ENCODE results near the gene ZNF638.

DNA sequence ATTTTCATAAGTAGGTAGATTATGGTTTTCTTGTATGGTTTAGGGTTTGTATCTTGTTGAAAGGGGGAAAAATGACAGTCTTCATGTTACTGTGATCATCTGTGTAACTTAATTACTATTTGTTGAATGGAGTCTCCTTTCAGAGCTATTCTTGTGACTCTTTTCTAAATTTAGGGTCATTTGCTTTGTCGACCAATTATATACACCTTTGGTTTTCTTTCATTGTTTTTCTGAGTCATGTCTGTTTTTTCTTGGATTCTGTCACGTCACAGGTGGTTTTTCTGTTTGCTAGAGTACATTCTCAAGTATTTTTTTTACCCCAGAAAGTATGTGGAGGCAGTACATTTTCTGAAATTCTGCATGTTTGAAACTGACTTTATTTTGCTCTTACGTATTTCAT, 78.0 kb downstream of the ZNF638 start:
- TF ChIP-seq, protein P1, sequence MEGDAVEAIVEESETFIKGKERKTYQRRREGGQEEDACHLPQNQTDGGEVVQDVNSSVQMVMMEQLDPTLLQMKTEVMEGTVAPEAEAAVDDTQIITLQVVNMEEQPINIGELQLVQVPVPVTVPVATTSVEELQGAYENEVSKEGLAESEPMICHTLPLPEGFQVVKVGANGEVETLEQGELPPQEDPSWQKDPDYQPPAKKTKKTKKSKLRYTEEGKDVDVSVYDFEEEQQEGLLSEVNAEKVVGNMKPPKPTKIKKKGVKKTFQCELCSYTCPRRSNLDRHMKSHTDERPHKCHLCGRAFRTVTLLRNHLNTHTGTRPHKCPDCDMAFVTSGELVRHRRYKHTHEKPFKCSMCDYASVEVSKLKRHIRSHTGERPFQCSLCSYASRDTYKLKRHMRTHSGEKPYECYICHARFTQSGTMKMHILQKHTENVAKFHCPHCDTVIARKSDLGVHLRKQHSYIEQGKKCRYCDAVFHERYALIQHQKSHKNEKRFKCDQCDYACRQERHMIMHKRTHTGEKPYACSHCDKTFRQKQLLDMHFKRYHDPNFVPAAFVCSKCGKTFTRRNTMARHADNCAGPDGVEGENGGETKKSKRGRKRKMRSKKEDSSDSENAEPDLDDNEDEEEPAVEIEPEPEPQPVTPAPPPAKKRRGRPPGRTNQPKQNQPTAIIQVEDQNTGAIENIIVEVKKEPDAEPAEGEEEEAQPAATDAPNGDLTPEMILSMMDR (IDR thresholded peaks at IDR 0.05) = no peak
- TF ChIP-seq POLR2A (IDR thresholded peaks at IDR 0.05) = no peak
